Measurements from ENCODE around the gene RAD23A. TPM values are rescaled to one million over a fixed set of nuclear protein-coding genes. Genes with fewer than 3 reads are reported as not detected.
"Not testable (repeated sequence)": the region's sequence is repeated elsewhere in the genome, so short reads cannot be mapped to it uniquely, and the experiment has no call there.

The RAD23A gene
- total RNA-seq, 1 donor from 2014 or later, result 102 TPM

- no peak for ATAC-seq
- intact Hi-C loops (cut with DNase I), result loop anchor here (10.0 kb wide), 1 partner anchor 270 kb away; no protein-coding TSS in a partner anchor
- no peak for DNase-seq (ENCODE audit: low spot score)
Measured at GRCh38 chr19:12975221-12975741, 29.6 kb downstream of the RAD23A start.

- ATAC-seq; DNase-seq (ENCODE audit: low spot score): not testable (repeated sequence)
- intact Hi-C loops (cut with DNase I), result loop anchor here (10.0 kb wide), 1 partner anchor 269 kb away; no protein-coding TSS in a partner anchor
Measured at GRCh38 chr19:12976109-12976508, 30.4 kb downstream of the RAD23A start.

- intact Hi-C loops (cut with DNase I), result loop anchor here (2.0 to 10.0 kb wide), 3 partner anchors 85 to 265 kb away; no protein-coding TSS in a partner anchor
- no peak for DNase-seq (ENCODE audit: low spot score)
- no peak for ATAC-seq
Measured at GRCh38 chr19:12979974-12980373, 34.3 kb downstream of the RAD23A start.

- DNase-seq (ENCODE audit: low spot score) (no peak), ATAC-seq (no peak)
- intact Hi-C loops (cut with DNase I), result loop anchor here (10.0 kb wide), 1 partner anchor 82 kb away; no protein-coding TSS in a partner anchor
Measured at GRCh38 chr19:12982648-12983047, 37.0 kb downstream of the RAD23A start.

GRCh38 chr19:12983091-12983490, 37.4 kb downstream of the RAD23A start:
- no peak for DNase-seq (ENCODE audit: low spot score)
- intact Hi-C loops (cut with DNase I), result loop anchor here (10.0 kb wide), 1 partner anchor 82 kb away; no protein-coding TSS in a partner anchor
- no peak for ATAC-seq

- intact Hi-C loops (cut with DNase I), result loop anchor here (10.0 kb wide), 1 partner anchor 81 kb away; no protein-coding TSS in a partner anchor
- peak; percentile 67 for ATAC-seq
- peak; percentile 88 for DNase-seq (ENCODE audit: low spot score)
Measured at GRCh38 chr19:12983542-12984142, 38.0 kb downstream of the RAD23A start.

GRCh38 chr19:12984143-12984627, 38.5 kb downstream of the RAD23A start:
- DNase-seq (ENCODE audit: low spot score) (no peak), ATAC-seq (peak; percentile 0)
- intact Hi-C loops (cut with DNase I), result loop anchor here (10.0 kb wide), 1 partner anchor 81 kb away; no protein-coding TSS in a partner anchor

- DNase-seq (ENCODE audit: low spot score) (no peak), ATAC-seq (peak; percentile 2)
- intact Hi-C loops (cut with DNase I), result loop anchor here (10.0 kb wide), 1 partner anchor 80 kb away; no protein-coding TSS in a partner anchor
Measured at GRCh38 chr19:12984683-12985048, 39.0 kb downstream of the RAD23A start.

- DNase-seq (ENCODE audit: low spot score), result peak; percentile 83
- peak; percentile 86 for ATAC-seq
- intact Hi-C loops (cut with DNase I), result loop anchor here (10.0 kb wide), 1 partner anchor 80 kb away; no protein-coding TSS in a partner anchor
Measured at GRCh38 chr19:12985049-12985776, 39.6 kb downstream of the RAD23A start.

- intact Hi-C loops (cut with DNase I), result loop anchor here (10.0 kb wide), 1 partner anchor 78 kb away; no protein-coding TSS in a partner anchor
- DNase-seq (ENCODE audit: low spot score) (no peak), ATAC-seq (no peak)
Measured at GRCh38 chr19:12986726-12987125, 41.1 kb downstream of the RAD23A start.

GRCh38 chr19:12987190-12987589, 41.5 kb downstream of the RAD23A start:
- intact Hi-C loops (cut with DNase I), result loop anchor here (10.0 kb wide), 1 partner anchor 78 kb away; no protein-coding TSS in a partner anchor
- DNase-seq (ENCODE audit: low spot score) (no peak), ATAC-seq (no peak)

- intact Hi-C loops (cut with DNase I), result loop anchor here (10.0 kb wide), 1 partner anchor 77 kb away; no protein-coding TSS in a partner anchor
- DNase-seq (ENCODE audit: low spot score) (no peak), ATAC-seq (no peak)
Measured at GRCh38 chr19:12987781-12988180, 42.1 kb downstream of the RAD23A start.

- intact Hi-C loops (cut with DNase I), result no loop called here
- ATAC-seq (no peak), DNase-seq (ENCODE audit: low spot score) (no peak)
Measured at GRCh38 chr19:12990431-12990830, 44.8 kb downstream of the RAD23A start.

GRCh38 chr19:12990853-12991252, 45.2 kb downstream of the RAD23A start:
- intact Hi-C loops (cut with DNase I), result no loop called here
- ATAC-seq, result no peak

GRCh38 chr19:12991296-12991695, 45.6 kb downstream of the RAD23A start:
- no peak for DNase-seq (ENCODE audit: low spot score)
- intact Hi-C loops (cut with DNase I), result no loop called here
- ATAC-seq, result no peak

More at GRCh38 chr19:12990853-12991252, 45.2 kb downstream of the RAD23A start:
- DNase-seq (ENCODE audit: low spot score), result no peak

- intact Hi-C loops (cut with DNase I), result no loop called here
- DNase-seq (ENCODE audit: low spot score), result no peak
- no peak for ATAC-seq
Measured at GRCh38 chr19:12992729-12993128, 47.1 kb downstream of the RAD23A start.

- intact Hi-C loops (cut with DNase I), result no loop called here
- DNase-seq (ENCODE audit: low spot score) (no peak), ATAC-seq (no peak)
Measured at GRCh38 chr19:12993562-12993961, 47.9 kb downstream of the RAD23A start.

GRCh38 chr19:12994701-12995595, 49.3 kb downstream of the RAD23A start, which contains the start of gene NFIX:
Gene NFIX (plus strand): TSS chr19:12995475. CDS start chr19:12995838, 363 bp downstream.
- intact Hi-C loops (cut with DNase I), result no loop called here
- DNase-seq (ENCODE audit: low spot score) (peak; percentile 86), ATAC-seq (peak; percentile 39)
